HG03432 (cell line): Measurements from ENCODE around the gene PHKA2.

ENCODE experiments used
- ATAC-seq: cut with Tn5 transposase; IDR thresholded peaks from one replicate; pipeline ENCODE4 v1.9.1; 2021; ENCODE audit warnings: mild to moderate bottlenecking, moderate library complexity; ENCODE audit not compliant: unreplicated experiment

Gene PHKA2

DNA sequence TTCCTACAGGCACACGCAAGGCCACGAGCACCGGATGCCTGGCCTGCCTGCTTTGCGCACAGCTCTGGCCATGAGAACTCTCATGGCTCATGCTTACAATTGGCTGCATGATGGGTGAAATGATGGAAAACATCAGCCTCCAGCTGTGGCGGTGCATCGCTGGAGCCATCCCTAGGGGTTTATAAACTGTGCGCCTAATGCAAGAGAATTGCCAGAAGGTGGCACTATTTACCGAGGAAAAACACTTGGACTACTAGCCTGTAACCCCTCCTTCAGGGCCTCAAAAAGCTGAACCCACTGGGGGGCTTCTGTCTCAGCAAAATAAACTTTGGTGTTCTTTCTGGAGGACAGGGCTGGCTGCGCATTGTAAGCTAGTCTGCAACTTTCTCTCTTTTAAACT lies 51.9 kb downstream of the PHKA2 start:
- no peak for ATAC-seq

DNA sequence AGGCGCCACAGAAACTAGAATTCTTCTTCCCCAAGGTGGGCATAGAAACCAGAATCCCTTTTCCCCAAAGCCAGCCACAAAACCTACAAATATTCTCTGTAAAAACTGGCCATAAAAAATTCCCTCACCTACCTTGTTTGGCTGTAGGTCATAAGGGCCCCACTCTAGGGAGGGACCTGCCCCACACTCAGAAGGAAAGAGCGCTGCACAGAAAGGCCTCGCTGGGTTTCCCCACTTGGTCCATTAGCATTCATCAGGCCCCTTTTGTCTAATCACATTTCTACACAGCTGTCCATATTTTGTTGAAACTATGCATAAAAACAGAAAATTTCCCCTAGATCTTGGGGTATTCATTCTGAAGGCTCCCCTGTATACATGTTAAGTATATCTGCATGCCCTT lies 54.1 kb downstream of the PHKA2 start:
- ATAC-seq: no peak

DNA sequence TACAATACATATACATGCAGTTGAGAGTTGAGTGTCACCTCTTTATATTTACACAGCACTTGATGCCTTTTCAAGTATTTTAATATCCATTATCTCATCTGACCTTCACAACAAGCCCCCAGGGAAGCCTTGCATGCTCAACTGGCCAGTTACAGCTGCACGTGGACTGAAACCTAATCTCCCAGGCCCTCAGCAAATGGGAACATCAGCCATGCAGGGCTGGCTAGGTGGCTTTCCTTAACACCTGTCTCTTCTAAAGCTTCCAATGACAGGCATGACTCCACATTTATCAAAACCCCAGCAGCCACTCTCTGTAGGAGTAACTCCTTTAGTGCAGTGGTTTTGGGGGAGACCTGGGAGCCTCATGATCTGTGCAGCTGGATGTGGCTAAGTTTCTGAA lies 56.4 kb downstream of the PHKA2 start:
- no peak for ATAC-seq

DNA sequence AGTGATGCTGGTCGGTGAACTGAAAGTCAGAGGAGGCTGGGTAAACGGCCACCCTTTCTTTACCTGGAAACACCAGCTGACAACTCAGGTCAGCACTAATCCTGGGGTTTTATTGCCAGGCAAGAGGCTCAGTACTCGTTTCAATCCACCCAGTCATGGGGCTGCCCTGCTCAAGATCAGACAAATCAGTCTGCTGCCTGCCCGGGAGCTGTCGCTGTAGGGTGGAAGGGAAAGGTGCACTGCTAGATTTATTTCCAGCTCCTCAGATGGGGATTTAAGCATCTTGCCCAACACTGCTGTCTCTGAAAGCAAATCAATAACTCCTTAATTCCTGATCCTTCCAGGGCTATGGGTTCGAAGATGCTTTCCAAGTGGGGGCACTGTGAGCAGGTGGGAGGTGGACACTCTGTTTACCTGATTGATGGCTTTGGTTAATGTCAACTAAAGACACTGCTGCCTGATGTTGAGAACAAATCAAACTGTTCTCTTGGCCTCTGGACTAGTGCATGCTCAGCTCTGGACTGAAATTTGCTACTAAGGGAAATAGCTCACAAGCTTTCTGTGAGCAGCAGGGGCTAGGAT lies 59.3 kb downstream of the PHKA2 start:
- no peak for ATAC-seq

DNA sequence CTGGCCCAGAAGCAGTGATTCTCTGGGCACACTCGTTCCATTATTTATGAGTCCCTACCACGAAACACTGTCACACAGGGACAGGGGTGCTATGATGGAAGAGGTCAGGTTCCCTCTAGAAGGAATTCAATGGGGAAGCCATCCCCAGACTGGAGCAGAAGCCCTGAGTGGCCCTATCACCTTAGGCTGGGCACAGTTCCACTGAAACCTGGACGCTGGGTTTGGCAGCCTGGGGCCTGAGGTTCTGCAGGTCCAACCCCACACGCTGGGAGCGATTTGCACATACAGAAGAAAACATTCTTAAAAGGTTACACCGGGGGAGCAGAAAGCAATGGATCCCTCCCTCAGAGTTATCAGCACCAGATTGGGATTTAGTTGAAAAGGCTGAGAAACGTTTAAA lies 63.3 kb downstream of the PHKA2 start:
- no peak for ATAC-seq

DNA sequence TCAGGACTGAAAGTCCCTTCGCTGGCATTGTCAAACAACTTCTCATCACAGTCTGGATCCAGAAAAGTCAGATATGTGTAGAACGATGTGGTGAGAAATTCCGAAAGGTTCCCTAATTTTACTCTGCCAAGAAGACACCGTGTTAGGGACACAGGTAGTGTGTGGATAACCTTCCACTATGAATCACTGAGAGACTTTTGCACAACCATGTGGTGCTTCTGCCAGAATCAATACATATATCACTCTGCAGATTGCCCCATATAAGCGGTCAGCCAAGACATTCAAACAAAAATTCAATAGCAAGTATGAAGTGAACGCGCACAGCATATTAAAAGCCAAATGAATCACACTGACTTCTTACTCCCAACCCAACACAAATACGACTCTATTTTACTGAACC lies 63.8 kb downstream of the PHKA2 start:
- ATAC-seq: no peak

DNA sequence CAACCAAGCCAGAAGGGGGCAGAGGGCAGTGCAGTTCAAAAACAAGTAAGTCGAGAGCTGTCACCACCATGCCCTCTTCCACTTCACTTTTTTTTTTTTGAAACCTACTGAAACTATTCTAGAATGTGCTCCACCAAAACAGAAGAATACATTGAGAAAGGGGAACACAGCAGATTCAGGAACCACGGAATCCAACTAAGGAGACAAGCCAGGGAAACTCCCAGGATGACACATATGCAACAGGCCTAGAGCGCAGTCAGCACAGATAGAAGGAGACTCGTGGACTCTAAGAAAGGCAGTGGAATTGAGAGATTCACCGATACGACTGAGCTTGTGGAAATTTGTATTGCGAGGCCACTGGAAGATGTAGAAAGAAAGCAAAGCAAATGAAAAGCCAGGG lies 66.1 kb downstream of the PHKA2 start:
- ATAC-seq: no peak

DNA sequence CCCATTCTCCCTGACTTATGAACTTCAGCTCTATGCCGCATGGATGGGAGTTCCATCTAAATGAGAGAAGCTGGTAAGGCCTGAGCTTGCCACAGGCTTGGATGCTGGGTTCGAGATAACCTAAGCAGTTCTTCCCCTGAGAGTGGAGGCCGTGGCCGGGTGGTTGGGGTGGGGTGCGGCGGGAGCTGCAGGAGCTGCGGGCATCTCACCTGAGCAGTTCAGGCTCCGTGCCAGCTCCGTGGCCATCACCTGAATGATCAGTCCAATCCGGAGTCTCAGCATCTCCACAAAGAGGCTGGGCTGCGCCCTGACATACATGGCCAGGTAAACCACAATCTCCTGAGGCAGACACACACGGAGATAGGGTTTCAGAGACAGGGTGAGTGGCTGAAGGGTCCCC lies 77.6 kb downstream of the PHKA2 start:
- no peak for ATAC-seq

DNA sequence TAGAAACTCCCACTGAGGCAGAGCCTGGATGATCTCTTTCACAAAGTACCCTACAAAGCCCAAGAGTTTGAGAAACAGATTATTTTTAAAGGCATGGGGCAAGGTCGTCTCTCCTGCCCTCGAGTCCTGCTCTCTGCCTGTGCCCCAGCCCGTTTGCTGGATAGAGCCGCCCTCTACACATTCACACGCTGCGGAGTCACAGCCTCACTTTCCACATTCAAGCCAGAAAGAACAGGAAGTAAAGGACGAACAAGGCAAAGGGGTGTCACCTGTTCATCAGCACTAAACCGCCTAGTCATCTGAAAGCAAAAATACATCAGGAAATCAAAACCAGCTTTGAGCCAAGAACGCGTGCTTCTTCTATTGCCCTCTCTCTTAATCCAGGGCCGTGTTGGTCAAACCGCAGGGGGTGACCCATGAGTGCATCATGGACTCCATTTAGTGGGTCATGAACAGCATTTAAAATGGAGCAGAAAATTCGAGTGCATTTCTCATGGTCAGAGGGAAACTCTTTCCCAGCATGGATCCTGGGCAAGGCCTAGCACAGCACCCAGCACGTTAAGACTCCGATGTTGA lies 83.4 kb downstream of the PHKA2 start:
- ATAC-seq: no peak

DNA sequence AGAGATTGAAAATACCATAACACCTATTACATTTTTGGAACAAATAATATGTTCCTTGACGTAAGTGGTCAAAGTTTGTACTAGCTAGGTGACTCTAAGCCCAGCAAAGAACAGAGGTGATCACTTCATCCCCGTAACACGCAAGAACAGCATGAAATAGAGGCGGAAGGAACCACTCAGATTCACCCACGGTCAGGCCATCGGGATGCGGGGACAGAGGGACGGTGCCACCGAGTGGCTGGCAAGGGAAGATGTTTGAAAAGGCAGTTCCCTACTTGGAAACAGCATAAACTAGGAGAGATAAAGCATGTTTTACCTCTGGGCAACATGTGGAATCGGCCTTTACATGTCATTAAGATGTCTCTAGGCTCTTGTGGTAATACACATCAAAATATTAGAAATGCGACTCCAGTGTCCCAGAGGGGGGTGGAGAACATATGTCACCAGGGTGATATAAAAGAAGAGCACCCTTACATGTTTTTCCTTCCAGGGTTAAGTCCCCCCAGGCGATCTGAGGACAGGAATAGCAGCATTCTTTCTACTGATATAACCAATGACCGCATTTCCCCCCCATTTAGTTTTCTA lies 84.0 kb downstream of the PHKA2 start:
- ATAC-seq: no peak

DNA sequence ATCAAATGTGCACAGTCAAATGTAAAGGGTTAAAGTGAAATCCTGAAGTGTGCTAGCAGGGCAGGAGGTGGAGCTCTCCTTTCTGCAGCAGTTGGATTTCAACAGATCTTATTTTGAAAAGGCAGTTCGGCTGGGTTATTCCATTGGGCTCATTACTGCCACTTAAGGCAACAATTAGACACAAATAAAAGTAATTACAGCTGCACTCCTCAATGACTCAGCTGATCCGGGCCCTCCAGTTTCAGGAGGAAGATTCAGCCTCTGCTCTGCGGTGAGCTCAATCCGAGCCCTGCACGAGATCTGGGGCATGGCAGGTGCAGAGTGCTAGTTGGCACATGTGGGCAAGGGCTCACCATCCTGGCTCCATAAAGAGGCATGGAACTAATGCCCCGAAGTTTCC lies 85.4 kb downstream of the PHKA2 start:
- ATAC-seq: no peak

DNA sequence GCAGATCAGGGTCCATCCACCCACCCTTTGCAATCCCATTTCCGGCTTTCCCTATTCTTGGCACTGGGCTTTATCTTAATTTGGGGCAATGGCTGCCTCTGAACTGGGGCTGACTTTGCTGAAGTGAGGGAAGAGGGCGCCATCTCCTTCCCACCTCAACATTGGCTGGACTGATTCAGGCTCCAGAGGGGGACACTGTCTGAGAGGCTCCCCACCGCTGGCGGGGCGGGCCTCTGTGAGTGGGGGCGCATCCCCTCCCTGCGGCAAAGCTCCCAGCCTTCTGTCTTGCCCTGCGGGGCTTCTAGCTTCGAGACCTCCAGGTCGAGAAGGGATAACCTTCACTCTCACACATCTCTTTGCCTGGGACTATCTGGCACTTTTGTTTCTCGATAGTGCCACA lies 85.8 kb downstream of the PHKA2 start:
- no peak for ATAC-seq

DNA sequence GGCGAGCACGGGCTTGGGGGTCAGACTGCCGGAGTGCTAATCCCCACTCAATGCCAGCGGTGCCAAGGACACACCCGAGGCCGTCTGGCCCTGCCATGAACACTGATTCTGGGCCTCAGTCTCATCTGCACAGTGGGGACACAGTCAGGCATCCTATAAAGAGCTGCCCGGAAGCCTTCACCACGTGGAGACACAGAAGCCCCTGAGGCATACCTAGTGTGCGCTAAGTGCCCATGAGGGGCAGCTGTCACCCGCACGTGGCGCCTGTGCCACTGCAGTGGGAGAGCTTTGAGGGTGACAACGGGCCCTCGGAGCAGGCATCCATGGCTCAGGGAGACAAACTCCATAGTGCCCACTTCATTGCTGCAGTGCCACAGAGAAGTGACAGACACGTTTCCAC lies 86.3 kb downstream of the PHKA2 start:
- ATAC-seq: no peak

DNA sequence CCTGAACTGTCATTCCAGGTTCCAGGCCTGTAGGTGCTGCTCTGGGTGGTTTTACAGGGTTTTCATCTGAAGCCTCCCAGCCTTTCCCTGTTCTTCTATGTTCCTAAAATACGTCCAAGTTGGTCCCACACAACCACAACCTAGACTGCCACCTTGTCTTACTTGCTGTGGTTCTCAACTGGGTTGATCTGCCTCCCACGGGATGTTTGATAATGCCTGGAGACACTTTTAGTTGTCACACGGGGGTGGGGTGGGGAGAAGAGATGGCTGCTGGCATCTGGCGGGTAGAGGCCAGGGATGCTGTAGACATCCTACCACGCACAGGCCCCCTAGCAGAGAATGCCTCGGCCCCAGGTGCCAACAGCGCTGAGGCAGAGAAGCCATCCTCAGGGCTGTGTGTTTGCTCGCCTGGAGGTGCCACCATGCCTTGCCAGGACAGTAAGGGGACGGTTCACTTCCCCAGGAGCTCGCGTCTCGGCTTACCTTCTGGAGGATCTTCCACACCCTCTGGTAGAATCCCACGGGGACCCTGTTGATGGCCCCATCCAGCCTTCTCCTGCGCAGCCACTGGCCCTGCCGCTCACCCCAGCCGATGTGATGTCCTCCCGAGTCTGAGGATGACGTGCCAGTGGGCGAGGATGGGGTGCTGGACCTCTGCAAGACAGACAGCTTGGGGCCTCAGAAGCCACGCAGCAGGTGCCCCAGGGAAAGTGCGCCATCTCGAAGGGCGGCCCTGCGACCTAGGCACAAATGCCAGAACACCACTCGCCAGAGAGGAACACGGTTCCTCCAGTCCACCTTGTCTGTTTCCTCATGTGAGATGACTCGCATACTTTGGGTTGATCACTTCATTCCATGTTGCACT lies 87.0 kb downstream of the PHKA2 start:
- no peak for ATAC-seq

DNA sequence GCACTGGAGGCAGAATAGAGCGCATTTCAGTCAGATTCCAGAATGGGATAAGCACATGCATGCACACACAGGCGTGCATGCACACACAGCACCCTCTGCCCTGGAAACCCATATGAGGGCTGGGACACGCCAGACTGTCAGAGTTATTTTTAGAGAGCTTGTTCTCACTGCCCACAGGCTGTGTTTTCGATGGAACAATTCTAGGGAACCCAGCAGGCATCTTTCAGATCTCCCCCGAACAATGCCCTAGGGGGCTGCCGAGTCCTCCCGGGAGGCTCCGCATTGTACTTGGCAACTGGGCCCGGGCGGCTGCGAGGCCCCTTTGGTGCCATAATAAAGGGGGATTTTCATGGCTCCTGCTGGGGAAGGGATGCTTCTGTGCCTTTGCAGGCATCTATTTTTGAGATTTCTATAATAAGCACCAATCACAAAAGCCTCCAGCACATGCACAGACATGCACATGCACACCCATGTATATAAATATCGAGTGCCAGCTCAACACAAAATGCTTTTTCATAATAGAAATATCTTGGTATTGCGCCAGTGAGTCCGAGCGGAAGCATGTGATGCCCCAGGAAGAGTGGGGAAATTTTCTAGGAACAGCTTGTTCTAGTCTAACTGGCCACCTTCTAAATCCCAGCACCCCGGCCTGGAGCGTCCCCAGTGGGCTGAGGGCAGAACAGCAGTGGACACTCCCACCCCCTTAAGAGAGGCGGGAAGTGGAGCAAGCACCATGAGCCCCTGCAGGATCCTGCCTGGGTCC lies 88.5 kb downstream of the PHKA2 start:
- ATAC-seq: no peak

DNA sequence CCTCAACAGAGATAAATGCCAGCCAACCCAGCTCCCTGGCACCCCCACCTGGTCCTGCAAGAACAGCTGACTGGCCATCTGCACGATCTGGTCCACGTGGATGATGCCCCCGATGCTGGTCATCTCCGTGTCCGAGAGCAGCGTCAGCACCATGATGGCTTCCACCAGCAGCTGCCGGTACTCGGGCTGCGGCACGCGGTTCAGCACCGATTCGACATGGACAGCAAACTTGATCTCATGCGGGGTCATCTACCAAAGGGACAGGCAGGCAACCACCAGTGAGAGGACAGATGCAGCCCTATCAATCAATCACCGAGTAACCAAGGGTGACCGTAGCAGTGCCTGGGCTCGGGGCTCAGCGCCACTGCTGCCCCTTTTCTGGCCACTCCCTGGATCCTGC lies 89.8 kb downstream of the PHKA2 start:
- ATAC-seq: no peak

DNA sequence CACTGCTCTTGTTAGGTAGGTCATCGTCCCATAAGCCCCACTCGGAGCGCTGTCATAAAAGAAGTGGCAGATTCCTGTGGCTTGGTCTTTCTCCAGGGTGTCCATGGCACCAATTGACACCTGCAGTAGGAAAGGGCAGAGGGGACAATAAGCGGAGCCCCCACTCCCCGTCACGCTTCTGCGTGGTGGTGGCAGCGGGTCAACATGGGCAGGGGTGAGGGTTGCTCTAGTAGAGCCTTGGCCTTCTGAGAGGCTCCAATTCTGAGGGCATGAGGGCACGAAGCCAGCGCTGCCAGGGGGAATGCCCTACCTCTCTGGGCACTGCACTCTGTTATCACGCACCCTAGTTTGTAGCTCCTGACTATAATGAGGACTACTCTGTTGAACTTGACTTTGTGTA lies 90.4 kb downstream of the PHKA2 start:
- ATAC-seq: no peak

DNA sequence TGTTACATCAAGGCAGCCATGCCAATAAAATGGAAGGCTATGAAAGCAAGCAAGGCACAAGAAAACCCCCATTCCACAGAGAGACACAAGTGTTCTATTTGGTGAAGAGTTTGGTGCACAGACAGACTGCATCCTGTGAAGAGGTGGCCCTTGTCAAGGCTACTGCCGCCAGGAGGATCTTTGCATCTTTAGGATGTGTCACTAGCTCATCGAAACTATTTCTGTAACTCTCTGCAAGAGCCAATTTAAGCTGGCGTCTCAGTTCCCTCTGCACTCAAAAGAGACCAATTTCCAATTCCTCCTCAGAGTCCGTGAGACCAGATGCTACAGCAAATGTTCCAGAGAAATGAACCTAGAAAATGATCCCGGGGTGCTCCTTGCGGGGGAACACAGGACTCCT lies 91.0 kb downstream of the PHKA2 start:
- no peak for ATAC-seq

DNA sequence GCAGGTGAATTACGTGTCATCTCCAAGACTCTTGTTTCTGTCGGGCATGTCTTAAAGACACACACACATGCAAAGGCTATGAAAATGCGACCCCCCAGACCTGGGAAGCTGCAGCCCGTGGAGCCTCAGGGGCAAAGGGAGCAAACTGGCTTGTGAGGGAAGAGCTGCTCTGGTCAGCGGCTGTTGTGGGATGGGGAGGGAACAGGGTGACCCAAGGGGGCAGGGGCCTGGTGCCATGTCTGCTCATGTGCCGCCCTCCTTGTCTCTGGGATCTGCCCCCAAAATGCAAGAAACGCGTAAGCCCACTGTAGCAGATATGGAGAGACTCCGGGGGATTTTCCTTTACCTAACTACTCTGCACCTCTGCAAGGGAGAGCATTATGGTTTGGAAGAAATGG lies 92.4 kb downstream of the PHKA2 start:
- no peak for ATAC-seq

DNA sequence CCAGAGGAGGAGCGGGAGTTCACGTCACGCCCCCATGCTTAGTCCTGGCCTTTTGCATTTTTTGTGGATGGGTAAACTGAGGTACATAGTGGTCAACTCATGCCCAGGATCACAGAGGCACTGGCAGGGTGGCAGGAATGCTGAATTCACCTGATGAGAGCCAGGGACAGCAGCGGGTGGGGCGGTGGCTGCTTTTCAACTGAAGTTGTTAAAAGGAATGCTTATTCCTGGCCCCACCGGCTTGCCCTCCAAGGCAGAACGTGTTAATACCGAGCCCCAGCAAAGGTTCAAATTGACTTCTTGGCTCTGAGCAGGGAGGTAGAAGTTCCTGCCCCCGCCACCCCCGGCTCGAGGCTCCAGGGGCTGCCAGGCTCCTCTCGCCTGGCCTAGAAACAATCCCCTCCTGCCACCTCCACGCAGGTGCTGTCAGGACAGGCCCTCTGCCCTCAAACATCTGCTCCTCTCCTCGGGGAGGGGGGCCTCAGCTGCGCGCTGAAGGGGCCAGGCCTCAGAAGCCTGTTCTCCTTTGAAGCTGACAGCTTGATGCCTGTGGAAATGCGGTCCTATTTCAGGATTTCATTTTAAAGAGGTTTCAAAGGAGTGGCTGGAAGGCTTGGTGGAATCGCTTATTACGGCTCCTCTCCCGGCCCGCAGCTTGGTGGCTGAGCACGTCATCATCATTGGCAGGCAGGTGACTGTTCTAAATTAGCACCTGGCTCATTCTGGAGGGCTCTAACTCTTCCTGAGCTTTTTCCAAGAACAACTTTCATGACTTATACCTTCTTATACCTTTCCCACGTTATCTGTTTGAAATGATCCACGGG lies 93.0 kb downstream of the PHKA2 start:
- ATAC-seq: no peak

DNA sequence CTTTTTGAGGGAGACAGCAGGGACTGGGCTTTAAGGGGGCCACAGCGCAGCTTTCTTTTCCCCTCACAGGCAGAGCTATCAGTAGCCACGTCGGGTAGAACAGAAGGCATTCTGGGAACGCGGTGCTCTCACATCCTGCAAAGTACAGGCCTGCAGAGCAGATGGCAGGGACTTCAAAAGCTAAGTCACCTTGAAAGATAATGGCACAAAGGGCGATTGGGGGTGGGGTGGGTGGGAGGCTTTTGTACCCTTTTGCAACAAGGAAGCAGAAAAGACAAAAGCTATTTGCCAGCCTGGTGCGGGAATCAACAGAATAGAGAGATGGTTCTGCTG lies 93.9 kb downstream of the PHKA2 start:
- no peak for ATAC-seq
